Ramos (cell line): ENCODE measurements around the gene FAM20C.
"Not testable (repeated sequence)": the region's sequence is repeated elsewhere in the genome, so short reads cannot be mapped to it uniquely, and the experiment has no call there.

ENCODE experiments used
- in situ Hi-C: fragments of 300-500 bp; cut with MboI; formaldehyde crosslinking; loops from one replicate; pipeline ENCODE4 v1.14.3; 2022; ENCODE audit warnings: low sequenced_read_pairs; ENCODE audit not compliant: unreplicated experiment

The FAM20C gene

GRCh38 chr7:296373-296945, 104.1 kb downstream of the FAM20C start:
- in situ Hi-C loops, result no loop called here

- in situ Hi-C loops, result not testable (repeated sequence)
Observed at GRCh38 chr7:297141-297540, 104.8 kb downstream of the FAM20C start.

DNA sequence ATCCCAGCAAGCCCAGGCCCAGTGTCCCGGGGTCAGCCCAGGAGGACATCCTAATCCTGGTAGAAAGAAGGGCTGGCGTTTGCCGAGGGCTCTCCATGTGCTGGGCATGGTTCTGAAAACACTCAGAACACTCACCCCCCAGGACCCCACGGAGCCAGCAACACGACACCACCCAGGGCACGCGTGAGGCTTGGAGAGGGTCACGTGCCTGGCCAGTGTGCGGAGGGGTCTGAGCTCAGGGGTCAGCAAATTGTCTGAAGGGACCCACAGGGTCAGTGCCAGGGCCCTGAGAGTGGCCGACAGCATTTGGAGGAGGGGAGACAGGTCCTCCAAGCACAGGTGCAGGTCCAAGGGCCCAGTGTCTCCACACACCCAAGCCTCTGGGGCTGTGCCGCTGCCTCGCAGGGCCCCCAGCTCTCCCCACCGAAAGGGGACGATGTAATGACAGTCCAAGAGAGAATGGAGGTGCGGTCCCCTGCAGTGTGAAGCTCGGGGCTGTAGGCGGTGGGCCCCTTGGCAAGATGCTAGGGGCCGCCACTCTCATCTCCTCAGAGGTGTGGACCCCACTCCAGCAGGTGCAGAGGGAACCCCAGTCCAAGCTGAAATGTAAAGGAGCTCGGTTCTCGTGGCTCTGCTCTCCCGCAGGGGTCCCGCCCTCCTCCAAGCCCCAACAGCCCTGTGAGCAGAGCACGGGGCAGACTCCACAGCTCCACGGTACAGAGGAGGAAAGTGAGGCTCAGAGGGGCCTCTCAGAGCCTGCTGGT, 105.4 kb downstream of the FAM20C start:
- in situ Hi-C loops, result no loop called here

- in situ Hi-C loops, result no loop called here
Observed at GRCh38 chr7:298375-298702, 106.0 kb downstream of the FAM20C start.

GRCh38 chr7:298743-299142, 106.4 kb downstream of the FAM20C start:
- in situ Hi-C loops, result no loop called here

- in situ Hi-C loops, result no loop called here
Observed at GRCh38 chr7:299169-299568, 106.8 kb downstream of the FAM20C start.

- in situ Hi-C loops, result no loop called here
Observed at GRCh38 chr7:299628-300027, 107.3 kb downstream of the FAM20C start.

GRCh38 chr7:300048-300447, 107.7 kb downstream of the FAM20C start:
- in situ Hi-C loops, result no loop called here

- in situ Hi-C loops, result no loop called here
Observed at GRCh38 chr7:300546-301290, 108.3 kb downstream of the FAM20C start.

DNA sequence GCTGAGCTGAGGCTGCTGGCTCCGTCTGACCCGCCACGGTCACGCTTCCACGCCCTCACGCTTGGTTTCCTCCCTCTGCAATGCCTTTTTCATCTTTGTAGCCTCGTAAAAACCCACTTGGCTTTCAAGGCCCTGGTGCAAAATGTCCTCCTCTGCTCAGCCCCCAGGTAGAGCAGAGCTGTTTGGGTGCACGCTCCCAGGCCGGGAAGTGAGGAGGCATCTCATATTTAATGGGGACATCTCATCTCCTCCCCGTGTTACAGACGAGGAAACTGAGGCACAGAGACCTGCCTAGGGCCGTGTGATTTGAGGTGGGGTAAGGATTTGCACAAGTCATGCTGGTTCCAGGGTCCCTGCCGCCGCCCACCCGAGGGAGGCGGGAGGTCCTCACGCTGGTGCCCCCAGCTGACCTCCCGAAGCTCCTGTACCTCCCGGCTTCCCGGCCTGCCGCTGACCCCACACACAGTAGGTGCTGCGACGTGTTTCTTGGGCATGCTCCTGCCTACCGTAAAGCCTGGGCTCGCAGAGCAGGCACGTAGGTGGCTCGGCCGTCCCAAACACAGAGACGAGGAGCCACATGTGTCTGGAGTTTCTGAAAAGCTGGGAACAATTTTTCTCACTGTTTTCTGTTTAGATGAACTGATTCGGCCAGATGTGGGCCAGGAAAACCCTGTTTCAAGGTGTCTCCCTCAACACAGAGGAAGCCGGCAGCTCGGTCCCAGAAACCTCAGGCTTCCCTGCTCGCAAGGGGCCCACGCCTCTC, 109.1 kb downstream of the FAM20C start:
- in situ Hi-C loops, result no loop called here

DNA sequence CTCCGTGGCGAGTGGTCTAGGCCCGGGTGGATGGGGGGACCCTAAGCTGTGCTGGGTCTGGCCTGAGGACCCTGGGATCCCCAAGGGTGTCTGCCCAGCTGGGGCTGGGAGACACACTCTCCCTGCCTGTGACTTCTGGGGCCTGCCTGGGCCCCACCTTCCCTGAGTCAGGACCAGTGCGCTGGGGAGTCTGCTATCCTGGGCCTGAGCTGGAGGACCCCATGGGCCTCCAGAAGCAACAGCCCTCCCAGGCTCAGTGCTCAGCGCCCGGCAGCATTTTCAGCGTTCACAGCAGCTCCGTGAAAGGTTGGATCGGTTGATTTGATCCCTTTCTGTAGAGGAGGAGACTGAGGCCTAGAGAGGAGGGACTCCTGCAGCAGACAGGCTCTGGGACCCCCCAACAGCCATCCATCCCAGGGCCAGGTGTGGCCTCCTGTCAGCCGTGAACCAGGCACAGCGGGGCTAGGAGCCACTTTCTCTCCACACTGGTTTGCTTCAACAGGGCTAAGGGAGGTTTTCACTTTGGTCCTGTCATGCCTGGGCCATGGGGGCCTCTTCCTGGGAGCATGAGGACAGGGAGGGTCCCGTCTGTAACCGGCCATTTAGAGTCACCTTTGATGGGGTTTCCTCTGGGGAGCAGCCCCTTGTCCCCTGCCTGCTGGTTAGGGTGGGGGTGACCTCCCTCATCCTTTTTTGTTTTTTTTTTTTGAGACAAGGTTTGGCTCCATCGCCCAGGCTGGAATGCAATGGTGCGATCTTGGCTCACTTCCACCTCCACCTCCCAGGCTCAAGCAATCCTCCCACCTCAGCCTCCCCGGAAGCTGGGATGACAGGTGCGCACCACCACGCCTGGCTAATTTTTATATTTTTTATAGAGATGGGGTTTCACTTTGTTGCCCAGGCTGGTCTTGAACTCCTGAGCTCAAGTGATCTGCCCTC, 110.0 kb downstream of the FAM20C start:
- in situ Hi-C loops, result no loop called here

DNA sequence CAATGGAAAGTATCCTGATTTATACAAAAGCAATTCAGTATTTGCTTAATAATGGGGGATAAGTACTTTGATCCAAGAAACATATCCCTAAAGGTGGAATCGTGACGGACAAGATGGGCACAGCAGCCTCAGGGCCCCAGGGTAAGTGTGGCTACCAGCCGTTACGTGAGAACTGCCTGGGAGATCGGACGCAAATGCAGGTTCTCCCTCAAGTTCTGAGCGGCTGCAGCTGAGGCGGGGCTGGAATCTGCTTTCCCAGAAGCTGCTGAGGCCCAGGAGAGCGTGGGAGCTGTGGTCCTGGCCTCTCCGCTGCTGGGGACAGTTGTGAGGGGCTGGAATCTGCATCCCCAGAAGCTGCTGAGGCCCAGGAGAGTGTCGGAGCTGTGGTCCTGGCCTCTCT, 111.1 kb downstream of the FAM20C start:
- in situ Hi-C loops, result no loop called here

DNA sequence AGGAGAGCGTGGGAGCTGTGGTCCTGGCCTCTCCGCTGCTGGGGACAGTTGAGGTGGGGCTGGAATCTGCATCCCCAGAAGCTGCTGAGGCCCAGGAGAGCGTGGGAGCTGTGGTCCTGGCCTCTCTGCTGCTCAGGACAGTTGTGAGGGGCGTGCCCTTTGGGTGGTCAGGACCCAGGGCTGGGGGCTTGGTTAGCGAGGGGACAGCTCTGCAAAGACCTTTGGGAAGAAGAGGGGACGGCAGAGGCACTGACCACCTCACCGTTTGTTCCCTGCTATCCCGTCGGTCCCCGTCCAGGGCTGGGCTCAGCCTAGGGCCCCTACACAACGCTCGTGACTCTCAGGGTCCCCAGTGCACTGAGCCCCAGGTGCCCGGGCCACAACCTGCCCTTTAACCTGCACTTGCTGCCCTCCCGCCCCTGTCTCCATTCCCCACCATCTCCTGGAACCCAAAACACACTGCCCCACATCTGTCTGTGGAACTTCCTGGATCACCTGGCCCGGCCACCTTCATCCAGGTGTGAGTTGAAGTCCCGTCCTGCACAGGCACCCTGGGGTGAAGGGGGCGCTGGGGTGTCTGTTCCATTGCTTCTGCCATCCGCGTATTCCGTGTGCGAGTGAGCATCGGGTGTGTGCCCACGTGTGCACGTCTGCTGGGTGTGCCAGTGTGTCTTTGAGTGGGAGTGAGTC, 111.7 kb downstream of the FAM20C start:
- in situ Hi-C loops, result no loop called here

- in situ Hi-C loops, result no loop called here
Observed at GRCh38 chr7:304574-305409, 112.4 kb downstream of the FAM20C start.

DNA sequence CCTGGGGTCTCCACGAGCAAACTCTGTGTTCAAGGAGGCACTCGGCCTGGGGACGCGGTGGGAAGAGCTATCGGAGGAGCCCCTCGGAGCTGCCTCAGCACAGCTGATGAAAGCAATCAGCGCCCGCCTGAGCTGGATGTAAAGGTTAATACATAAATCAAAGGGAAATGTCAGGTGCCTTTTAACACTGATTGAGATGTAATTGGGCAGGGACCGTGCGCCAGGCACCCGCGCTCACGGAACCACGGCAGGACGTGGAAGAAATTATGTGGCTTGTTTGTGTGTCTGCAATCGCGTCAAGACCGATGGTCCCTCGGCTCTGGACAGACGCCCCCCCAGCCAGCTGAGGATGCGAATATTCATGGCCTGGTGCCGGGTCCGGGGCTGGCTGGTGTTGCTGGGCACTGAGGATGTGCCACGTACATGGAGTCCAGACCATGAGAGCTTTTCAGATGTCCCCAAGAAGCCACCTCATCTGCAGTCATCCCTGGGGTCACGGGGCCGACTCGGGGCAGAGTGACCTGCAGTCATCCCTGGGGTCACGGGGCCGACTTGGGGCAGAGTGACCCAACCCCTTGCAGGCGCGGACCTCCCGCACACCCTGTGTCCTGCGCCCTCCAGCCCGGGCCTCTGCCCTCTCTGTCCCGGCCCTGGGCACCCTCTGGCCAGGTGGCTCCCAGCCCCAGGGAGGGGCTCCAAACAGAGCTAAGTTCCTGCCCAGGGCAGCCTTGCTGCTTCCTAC, 113.2 kb downstream of the FAM20C start:
- in situ Hi-C loops, result no loop called here

GRCh38 chr7:307970-308369, 115.6 kb downstream of the FAM20C start:
- in situ Hi-C loops, result no loop called here

DNA sequence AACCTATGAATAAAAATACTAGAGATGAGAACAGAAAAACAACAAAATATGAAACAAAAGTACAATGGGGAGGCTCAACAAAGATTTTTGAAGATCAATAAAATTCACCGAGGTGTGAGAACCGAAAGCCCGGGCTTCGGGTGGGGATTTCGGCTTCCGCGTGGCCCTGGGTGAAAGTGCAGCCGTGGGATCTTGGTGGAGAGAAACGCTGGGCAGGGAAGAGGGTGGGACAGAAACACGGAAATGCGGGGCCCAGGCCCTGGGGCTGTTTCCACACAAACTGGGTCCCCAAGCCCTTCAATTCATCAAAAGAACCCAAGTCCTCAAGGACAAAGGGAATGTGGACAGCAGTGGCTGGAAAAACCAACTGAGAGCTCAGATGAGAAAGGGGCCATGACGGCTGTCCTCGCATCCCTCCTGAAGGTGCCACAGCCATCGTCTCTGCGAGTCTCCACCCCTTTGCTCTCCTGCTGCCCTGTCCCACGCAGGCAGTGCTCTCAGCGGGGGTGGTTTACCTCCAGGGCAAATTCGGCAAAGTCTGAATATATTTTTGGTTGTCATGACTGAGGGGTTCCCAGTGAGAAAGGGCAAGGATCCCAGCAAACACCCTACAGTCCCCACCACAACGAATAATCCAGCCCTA, 117.3 kb downstream of the FAM20C start:
- in situ Hi-C loops, result loop anchor here (10.0 kb wide), 1 partner anchor 465 kb away; no protein-coding TSS in a partner anchor
